Type B pancreatic cell (in vitro differentiated cells): ENCODE results near the gene COL5A2. TPM values are rescaled to one million over a fixed set of nuclear protein-coding genes. Genes with fewer than 3 reads are reported as not detected.

Experiments
- DNase-seq: peaks from one replicate; pipeline ENCODE4 v3.0.0; 2021; ENCODE audit warnings: mixed read lengths; ENCODE audit not compliant: unreplicated experiment; ENCODE audit errors: extremely low spot score
- H3K27ac Mint-ChIP-seq: 2 replicates; pipeline ENCODE4 v1.8.0; 2021; ENCODE audit warnings: mild to moderate bottlenecking, mixed read lengths
- H3K27me3 Mint-ChIP-seq: 2 replicates; pipeline ENCODE4 v1.8.0; 2021; ENCODE audit warnings: mixed read lengths
- H3K36me3 Mint-ChIP-seq: 2 replicates; pipeline ENCODE4 v1.8.0; 2021; ENCODE audit warnings: mixed read lengths
- H3K4me1 Mint-ChIP-seq: one replicate; pipeline ENCODE4 v1.8.0; 2021; ENCODE audit warnings: mixed read lengths; ENCODE audit not compliant: unreplicated experiment
- H3K4me3 Mint-ChIP-seq: 2 replicates; pipeline ENCODE4 v1.8.0; 2021; ENCODE audit warnings: mild to moderate bottlenecking, mixed read lengths
- H3K9me3 Mint-ChIP-seq: 2 replicates; pipeline ENCODE4 v1.8.0; 2021; ENCODE audit warnings: mixed read lengths
- total RNA-seq: library from RNA; stranded (reverse); gene quantifications from 2 replicates; pipeline ENCODE4 v1.2.1, GENCODE V29; 2021; ENCODE audit warnings: low replicate concordance
- TF ChIP-seq, protein P1 (sequence below): fragments of 200-600 bp; sonication (generic); conservative IDR thresholded peaks from 2 replicates; pipeline ENCODE4 v1.5.0; 2021; ENCODE audit warnings: antibody characterized with exemption, mild to moderate bottlenecking

The COL5A2 gene
- total RNA-seq, 1 donor from 2014 or later, result 137 TPM

DNA sequence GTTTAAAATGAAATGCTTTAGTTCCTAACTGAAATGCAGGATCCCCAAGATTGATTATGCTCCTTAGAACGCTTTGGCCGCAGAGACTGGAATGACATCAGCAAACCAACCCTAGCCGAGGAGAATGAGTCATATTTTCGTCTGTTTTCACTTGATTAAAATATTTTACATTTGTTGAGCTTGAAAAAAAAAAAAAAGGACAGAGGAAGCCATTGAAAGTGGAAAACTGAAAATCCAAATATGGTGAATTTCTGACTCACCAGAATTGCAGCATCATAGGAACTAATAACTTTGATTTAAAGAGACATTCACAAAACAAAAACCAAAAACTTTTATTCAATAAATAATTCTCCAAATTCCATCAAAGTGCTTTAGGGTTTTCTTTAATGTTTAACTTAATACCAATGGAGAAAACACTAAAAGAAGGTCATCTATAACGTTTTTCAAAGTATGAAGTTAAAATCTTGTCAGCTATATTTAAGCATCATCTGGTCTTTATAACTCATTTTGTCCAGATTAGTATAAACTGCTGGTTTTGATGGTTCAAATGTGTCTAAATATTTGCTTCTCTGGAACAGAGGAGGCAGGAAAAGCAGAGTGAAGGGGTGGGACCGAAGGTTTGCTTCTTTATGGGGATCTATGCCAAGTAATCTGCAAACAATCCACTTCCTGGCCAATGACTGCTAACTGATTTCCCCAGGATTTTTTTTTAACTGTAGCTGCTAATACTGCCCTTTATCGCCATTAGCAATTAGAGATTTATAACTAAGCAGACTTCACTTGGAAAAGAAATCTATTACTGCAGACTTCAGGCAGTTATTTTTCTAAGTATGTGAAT lies 30.9 kb upstream of the COL5A2 start:
- no peaks in the 10 kb centered on the region for H3K36me3 Mint-ChIP-seq

DNA sequence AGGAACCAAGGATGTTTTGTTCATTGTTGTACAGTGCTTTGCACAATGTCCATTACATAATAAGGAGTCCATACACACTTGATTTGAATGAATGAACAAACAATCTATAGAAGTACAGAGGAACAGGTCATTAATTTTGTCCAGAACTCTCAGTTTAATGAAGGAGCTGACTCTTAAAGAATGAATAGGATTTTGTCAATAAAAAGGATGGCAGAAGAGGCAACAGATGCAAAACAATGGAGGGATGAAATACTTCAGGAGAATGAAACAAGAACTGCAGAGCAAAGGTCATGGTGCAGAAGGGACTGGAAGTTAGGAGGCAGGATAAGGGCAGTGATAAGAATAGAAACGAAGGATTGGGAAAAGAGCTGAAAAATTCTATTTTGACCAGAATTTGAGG lies 28.7 kb upstream of the COL5A2 start:
- Mint-ChIP-seq H3K27ac (no peak overlapping the region), H3K27me3 (no peaks in the 10 kb centered on the region), H3K9me3 (peaks cover 5% of the 10 kb centered on the region), H3K36me3 (no peaks in the 10 kb centered on the region), H3K4me3 (peak overlapping the region; percentile 6), H3K4me1 (peaks cover 22% of the 10 kb centered on the region)
- DNase-seq, result no peak
- TF ChIP-seq, protein P1, sequence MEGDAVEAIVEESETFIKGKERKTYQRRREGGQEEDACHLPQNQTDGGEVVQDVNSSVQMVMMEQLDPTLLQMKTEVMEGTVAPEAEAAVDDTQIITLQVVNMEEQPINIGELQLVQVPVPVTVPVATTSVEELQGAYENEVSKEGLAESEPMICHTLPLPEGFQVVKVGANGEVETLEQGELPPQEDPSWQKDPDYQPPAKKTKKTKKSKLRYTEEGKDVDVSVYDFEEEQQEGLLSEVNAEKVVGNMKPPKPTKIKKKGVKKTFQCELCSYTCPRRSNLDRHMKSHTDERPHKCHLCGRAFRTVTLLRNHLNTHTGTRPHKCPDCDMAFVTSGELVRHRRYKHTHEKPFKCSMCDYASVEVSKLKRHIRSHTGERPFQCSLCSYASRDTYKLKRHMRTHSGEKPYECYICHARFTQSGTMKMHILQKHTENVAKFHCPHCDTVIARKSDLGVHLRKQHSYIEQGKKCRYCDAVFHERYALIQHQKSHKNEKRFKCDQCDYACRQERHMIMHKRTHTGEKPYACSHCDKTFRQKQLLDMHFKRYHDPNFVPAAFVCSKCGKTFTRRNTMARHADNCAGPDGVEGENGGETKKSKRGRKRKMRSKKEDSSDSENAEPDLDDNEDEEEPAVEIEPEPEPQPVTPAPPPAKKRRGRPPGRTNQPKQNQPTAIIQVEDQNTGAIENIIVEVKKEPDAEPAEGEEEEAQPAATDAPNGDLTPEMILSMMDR, result no peak

More for the DNA sequence above, 30.9 kb upstream of the COL5A2 start:
- H3K4me1 Mint-ChIP-seq, result peaks cover 22% of the 10 kb centered on the region
- peak overlapping the region; percentile 71 for H3K27ac Mint-ChIP-seq
- no peak for DNase-seq
- TF ChIP-seq, protein P1, result no peak
- no peaks in the 10 kb centered on the region for H3K27me3 Mint-ChIP-seq
- H3K4me3 Mint-ChIP-seq, result peak overlapping the region; percentile 27
- no peaks in the 10 kb centered on the region for H3K9me3 Mint-ChIP-seq

DNA sequence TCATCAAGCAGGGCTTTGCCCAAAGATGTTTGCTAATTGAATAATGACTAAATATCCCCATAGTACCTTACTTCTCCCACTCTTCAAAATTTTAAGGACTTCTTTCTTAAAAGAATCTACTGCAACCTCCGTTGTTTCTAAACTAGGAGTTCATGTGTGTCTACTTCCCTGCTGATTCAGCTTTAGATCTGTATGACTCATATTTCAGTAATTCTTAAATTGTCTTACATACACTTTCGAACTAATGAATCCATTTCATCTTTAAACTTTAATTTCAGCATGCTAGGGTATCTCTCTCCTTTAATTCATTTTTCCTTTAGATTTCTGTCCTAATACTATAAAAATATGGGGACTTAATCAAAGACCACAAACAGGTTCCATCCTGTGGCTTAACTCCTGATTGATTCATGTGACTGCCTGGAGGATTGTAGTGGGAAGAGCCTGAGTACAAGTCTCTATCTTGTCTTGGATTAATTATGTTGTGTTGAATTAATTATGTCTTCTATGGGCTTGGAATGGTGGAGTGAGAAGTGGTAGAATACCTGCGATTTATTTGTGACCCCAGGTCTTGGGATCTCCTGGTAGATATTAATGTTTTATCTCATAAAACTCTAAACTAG lies 24.9 kb upstream of the COL5A2 start:
- TF ChIP-seq, protein P1, result no peak
- H3K27ac Mint-ChIP-seq, result no peak overlapping the region
- no peak for DNase-seq
- peak overlapping the region; percentile 13 for H3K4me3 Mint-ChIP-seq
- peaks cover 5% of the 10 kb centered on the region for H3K9me3 Mint-ChIP-seq
- H3K36me3 Mint-ChIP-seq, result no peaks in the 10 kb centered on the region
- peaks cover 11% of the 10 kb centered on the region for H3K4me1 Mint-ChIP-seq
- H3K27me3 Mint-ChIP-seq, result no peaks in the 10 kb centered on the region

DNA sequence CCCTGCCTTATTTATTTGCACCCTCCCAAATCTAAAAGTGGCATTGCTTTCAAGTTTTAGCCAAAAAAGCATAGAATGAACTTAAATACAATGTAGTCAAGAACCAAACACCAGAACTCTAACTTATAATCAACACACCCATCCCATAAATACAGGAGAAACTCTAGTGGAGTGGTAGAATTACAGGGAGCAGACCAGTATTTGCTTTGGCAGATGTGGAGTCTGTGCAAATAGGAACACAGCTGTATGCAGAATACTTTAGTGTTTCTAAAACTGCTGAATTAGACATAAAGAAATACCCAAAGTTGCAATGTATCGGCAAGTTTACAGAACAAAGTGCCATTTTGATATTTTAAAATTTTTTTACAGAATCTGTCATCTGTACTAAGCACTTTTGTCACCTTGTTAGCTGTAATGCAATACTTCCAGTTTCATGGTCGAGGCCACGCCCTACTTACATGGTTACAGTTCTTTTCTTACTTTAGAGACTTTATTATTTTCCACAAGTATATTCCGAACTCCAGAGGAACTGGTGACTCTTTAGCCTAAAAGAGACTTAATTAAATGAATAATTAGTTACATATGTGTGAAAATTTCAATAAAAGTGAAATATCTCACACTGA lies 23.7 kb upstream of the COL5A2 start:
- H3K27ac Mint-ChIP-seq, result no peak overlapping the region
- DNase-seq, result no peak
- no peaks in the 10 kb centered on the region for H3K36me3 Mint-ChIP-seq
- peaks cover 5% of the 10 kb centered on the region for H3K9me3 Mint-ChIP-seq
- H3K27me3 Mint-ChIP-seq, result no peaks in the 10 kb centered on the region
- no peak overlapping the region for H3K4me3 Mint-ChIP-seq
- H3K4me1 Mint-ChIP-seq, result peaks cover 6% of the 10 kb centered on the region
- TF ChIP-seq, protein P1, result no peak

DNA sequence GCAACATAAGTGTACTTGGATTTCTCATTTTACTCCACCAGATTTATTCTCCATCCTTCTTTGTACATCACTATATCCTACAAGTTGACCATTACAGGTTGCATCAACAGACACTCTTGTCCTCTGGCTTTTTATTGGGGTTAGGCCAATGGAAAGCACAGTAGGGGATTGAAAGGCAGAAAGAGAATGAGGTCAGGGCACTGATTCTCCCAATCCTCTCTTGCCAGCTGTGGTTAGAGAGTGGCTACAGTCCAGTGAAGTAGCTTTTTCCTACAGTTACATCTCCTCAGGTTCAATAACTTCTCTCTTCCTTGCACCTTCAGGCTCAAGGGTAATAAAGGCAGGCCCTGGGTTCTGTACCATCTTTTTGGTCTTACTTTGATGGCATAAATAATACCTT lies 20.2 kb upstream of the COL5A2 start:
- H3K27ac Mint-ChIP-seq, result no peak overlapping the region
- no peaks in the 10 kb centered on the region for H3K27me3 Mint-ChIP-seq
- H3K4me3 Mint-ChIP-seq, result no peak overlapping the region
- no peak for DNase-seq
- H3K4me1 Mint-ChIP-seq, result no peaks in the 10 kb centered on the region
- H3K9me3 Mint-ChIP-seq, result peaks cover 5% of the 10 kb centered on the region
- TF ChIP-seq, protein P1, result no peak
- no peaks in the 10 kb centered on the region for H3K36me3 Mint-ChIP-seq
